ENCODE measurements around the gene SHD.

SHD gene

DNA sequence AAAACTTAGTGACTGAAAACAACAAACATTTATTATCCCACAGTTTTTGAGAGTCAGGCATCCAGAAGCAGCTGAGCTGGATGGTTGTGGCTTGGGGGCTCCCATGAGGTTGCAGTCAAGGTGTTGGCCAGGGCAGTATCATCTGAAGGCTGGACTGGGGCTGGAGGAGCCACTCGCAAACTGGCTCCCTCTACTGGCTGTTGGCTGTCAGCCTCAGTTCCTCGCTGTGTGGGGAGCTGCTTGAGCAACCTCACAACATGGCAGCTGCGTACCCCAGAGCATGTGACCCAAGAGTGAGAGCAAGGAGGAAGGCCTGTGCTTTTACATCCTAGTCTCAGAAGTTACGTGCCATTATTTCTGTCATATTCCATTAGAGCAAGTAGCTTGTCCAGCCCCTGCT, 22.5 kb upstream of the SHD start:
- no peak overlapping the region for H3K4me3 ChIP-seq (ENCODE audit: low read depth, low read length)
- no peak for TF ChIP-seq MYC (IDR thresholded peaks at IDR 0.05; ENCODE audit: low read depth, low read length)
- TF ChIP-seq, protein P1, sequence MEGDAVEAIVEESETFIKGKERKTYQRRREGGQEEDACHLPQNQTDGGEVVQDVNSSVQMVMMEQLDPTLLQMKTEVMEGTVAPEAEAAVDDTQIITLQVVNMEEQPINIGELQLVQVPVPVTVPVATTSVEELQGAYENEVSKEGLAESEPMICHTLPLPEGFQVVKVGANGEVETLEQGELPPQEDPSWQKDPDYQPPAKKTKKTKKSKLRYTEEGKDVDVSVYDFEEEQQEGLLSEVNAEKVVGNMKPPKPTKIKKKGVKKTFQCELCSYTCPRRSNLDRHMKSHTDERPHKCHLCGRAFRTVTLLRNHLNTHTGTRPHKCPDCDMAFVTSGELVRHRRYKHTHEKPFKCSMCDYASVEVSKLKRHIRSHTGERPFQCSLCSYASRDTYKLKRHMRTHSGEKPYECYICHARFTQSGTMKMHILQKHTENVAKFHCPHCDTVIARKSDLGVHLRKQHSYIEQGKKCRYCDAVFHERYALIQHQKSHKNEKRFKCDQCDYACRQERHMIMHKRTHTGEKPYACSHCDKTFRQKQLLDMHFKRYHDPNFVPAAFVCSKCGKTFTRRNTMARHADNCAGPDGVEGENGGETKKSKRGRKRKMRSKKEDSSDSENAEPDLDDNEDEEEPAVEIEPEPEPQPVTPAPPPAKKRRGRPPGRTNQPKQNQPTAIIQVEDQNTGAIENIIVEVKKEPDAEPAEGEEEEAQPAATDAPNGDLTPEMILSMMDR (IDR thresholded peaks at IDR 0.05; ENCODE audit: low read depth, low read length), result peak; percentile 33
- no peak for TF ChIP-seq POLR2A (IDR thresholded peaks at IDR 0.05; ENCODE audit: extremely low read depth, insufficient read length)
- peak; percentile 33 for DNase-seq (ENCODE audit: low read depth)

DNA sequence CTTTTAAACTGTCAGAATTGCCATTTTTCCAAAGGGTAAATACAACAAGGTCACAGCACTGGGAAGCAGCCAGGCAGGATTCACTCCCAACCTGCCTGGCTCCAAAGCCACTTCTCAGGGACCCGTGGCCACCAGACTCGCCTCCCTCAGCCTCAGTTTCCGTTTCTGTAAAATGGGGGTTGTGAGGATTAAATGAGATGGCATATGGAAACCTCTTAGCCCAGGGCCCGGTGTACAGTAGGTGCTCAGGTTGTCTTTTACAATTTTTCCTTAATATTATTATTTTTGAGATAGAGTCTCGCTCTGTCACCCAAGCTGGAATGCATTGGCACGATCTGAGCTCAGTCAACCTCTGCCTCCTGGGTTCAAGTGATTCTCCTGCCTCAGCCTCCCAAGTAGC, 22.0 kb upstream of the SHD start:
- TF ChIP-seq POLR2A (IDR thresholded peaks at IDR 0.05; ENCODE audit: extremely low read depth, insufficient read length) (no peak), MYC (IDR thresholded peaks at IDR 0.05; ENCODE audit: low read depth, low read length) (no peak)
- TF ChIP-seq, protein P2, sequence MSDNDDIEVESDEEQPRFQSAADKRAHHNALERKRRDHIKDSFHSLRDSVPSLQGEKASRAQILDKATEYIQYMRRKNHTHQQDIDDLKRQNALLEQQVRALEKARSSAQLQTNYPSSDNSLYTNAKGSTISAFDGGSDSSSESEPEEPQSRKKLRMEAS (IDR thresholded peaks at IDR 0.05; ENCODE audit: low read depth, low read length), result no peak
- no peak overlapping the region for H3K4me3 ChIP-seq (ENCODE audit: low read depth, low read length)

DNA sequence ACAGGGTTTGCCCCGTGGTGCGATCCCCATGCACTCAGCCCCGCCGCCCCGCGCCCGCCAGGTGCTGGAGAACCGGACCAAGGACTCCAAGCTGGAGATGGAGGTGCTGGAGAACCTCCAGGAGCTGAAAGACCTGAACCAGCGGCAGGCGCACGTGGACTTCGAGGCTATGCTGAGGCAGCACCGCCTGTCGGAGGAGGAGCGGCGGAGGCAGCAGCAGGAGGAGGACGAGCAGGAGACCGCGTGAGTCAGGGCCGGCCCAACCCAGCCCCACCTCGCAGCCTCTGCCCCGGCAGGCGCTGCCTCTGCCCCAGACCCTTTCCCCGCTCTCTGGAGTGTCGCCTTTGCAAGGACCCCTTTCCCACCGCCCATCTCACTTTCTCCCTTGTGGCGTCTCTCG, 20.9 kb upstream of the SHD start:
- TF ChIP-seq POLR2A (IDR thresholded peaks at IDR 0.05; ENCODE audit: extremely low read depth, insufficient read length) (no peak), MYC (IDR thresholded peaks at IDR 0.05; ENCODE audit: low read depth, low read length) (no peak)
- TF ChIP-seq, protein P2 (IDR thresholded peaks at IDR 0.05; ENCODE audit: low read depth, low read length), result no peak
- TF ChIP-seq, protein P1 (IDR thresholded peaks at IDR 0.05; ENCODE audit: low read depth, low read length), result no peak
- H3K4me3 ChIP-seq (ENCODE audit: low read depth, low read length), result no peak overlapping the region
- no peak for DNase-seq (ENCODE audit: low read depth)

More for the DNA sequence above, 22.0 kb upstream of the SHD start:
- no peak for DNase-seq (ENCODE audit: low read depth)

DNA sequence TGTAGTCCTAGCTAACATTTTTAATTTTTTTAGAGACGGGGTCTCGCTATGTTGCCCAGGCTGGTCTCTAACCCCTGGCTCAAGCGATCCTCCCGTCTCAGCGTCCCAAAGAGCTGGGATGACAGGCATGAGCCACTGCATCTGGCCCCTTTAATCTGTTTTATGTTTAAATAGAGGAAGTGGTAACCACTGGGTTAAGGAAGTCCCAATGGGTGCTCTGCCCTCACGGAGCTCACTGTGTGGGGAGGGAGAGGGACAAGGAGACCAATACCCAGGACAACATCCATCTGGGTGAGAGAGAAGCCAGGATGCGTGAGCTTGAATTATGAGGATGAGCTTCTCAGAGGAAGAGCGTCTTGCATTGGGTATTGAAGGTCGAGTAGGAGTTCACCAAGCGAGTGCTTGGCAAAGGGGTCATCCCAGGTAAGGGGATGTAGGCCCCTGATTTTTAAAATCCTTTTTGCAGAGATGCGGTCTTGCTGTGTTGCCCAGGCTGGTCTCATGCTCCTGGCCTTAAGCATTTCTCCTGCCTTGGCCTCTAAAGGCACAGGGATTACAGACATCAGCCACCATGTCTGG, 18.4 kb upstream of the SHD start:
- no peak overlapping the region for H3K4me3 ChIP-seq (ENCODE audit: low read depth, low read length)

DNA sequence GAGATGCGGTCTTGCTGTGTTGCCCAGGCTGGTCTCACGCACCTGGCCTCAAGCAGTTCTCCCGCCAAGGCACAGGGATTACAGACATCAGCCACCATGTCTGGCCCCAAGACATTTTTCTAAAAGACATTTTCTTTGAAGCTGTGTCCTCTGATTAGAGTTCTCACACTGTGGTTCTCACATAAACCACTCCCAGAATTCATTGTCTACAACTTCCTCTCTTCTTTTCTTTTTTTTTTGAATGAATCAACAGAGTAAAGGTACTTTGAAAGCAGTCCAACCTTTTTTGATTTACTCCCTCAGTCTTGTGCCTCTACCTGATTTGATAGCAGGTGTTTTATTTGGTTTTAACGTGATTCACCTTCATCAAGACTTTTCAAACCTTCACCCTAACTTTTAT, 14.3 kb upstream of the SHD start:
- TF ChIP-seq MYC (IDR thresholded peaks at IDR 0.05; ENCODE audit: low read depth, low read length), result no peak
- TF ChIP-seq, protein P2 (IDR thresholded peaks at IDR 0.05; ENCODE audit: low read depth, low read length), result no peak
- TF ChIP-seq, protein P1 (IDR thresholded peaks at IDR 0.05; ENCODE audit: low read depth, low read length), result no peak
- TF ChIP-seq POLR2A (IDR thresholded peaks at IDR 0.05; ENCODE audit: extremely low read depth, insufficient read length), result no peak
- DNase-seq (ENCODE audit: low read depth), result no peak
- H3K4me3 ChIP-seq (ENCODE audit: low read depth, low read length), result no peak overlapping the region

More for the DNA sequence above, 18.4 kb upstream of the SHD start:
- TF ChIP-seq MYC (IDR thresholded peaks at IDR 0.05; ENCODE audit: low read depth, low read length), result no peak
- TF ChIP-seq, protein P1 (IDR thresholded peaks at IDR 0.05; ENCODE audit: low read depth, low read length), result no peak
- TF ChIP-seq, protein P2 (IDR thresholded peaks at IDR 0.05; ENCODE audit: low read depth, low read length), result no peak
- no peak for TF ChIP-seq POLR2A (IDR thresholded peaks at IDR 0.05; ENCODE audit: extremely low read depth, insufficient read length)
- peak; percentile 45 for DNase-seq (ENCODE audit: low read depth)

DNA sequence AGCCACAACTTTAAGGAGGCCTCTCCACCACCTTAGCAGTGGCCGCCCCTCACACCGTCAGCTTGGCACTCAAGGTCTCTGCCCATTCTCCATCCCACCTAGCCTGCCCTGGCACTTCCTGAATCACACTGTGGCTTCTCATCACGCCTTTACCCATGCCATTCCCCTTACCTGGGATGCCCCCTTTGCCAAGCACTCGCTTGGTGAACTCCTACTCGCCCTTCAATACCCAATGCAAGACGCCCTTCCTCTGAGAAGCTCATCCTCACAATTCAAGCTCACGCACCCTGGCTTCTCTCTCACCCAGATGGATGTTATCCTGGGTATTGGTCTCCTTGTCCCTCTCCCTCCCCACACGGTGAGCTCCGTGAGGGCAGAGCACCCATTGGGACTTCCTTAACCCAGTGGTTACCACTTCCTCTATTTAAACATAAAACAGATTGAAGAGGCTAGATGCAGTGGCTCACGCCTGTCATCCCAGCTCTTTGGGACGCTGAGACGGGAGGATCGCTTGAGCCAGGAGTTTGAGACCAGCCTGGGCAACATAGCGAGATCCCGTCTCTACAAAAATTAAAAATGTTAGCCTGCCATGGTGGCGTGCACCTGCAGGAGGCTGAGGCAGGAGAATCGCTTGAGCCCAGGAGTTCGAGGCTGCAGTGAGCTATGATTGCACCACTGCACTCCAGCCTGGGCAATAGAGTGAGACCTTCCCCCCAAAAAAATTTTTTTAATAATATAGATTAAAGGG, 12.6 kb upstream of the SHD start:
- H3K4me3 ChIP-seq (ENCODE audit: low read depth, low read length), result no peak overlapping the region
- DNase-seq (ENCODE audit: low read depth), result no peak
- TF ChIP-seq MYC (IDR thresholded peaks at IDR 0.05; ENCODE audit: low read depth, low read length), result no peak
- TF ChIP-seq, protein P2 (IDR thresholded peaks at IDR 0.05; ENCODE audit: low read depth, low read length), result no peak
- TF ChIP-seq POLR2A (IDR thresholded peaks at IDR 0.05; ENCODE audit: extremely low read depth, insufficient read length), result no peak
- TF ChIP-seq, protein P1 (IDR thresholded peaks at IDR 0.05; ENCODE audit: low read depth, low read length), result no peak
